CD4-positive, alpha-beta T cell treated with Interleukin-12 subunit alpha and Interleukin-12 subunit beta, for 1 hour (primary cell): Measurements from ENCODE around the gene PPP1R37.

ENCODE experiments used
- DNase-seq: peaks from one replicate; pipeline ENCODE4 v3.0.0-alpha.2; 2020

PPP1R37 gene

GRCh38 chr19:45071969-45072790, 20.8 kb upstream of the PPP1R37 start:
- DNase-seq, result no peak

GRCh38 chr19:45074744-45075300, 18.2 kb upstream of the PPP1R37 start:
- DNase-seq, result no peak

GRCh38 chr19:45075301-45076028, 17.5 kb upstream of the PPP1R37 start:
- peak; percentile 55 for DNase-seq

- peak; percentile 83 for DNase-seq
These were observed 16.7 kb upstream of the PPP1R37 start, which contains the start of gene ZNF296 for GRCh38 chr19:45076029-45076850. Gene ZNF296, minus strand, starts transcription at chr19:45076478. Its CDS starts 105 bp downstream, at chr19:45076373.

- DNase-seq, result no peak
These were observed 15.9 kb upstream of the PPP1R37 start for GRCh38 chr19:45076851-45077730.

GRCh38 chr19:45078390-45079062, 14.5 kb upstream of the PPP1R37 start:
- DNase-seq, result no peak

GRCh38 chr19:45079063-45079910, 13.7 kb upstream of the PPP1R37 start, which contains the start of gene GEMIN7:
Gene GEMIN7, plus strand, starts transcription at chr19:45079260. Its CDS starts 10,855 bp downstream, at chr19:45090115.
- peak; percentile 82 for DNase-seq

- no peak for DNase-seq
These were observed 13.0 kb upstream of the PPP1R37 start for GRCh38 chr19:45079911-45080370.

GRCh38 chr19:45082170-45082569, 10.8 kb upstream of the PPP1R37 start:
- DNase-seq, result no peak

GRCh38 chr19:45086480-45086879, 6.5 kb upstream of the PPP1R37 start:
- no peak for DNase-seq

GRCh38 chr19:45087531-45087930, 5.4 kb upstream of the PPP1R37 start:
- DNase-seq, result peak; percentile 83

GRCh38 chr19:45090034-45090433, 2.9 kb upstream of the PPP1R37 start:
- no peak for DNase-seq

- DNase-seq, result no peak
These were observed 2.4 kb upstream of the PPP1R37 start for GRCh38 chr19:45090606-45091005.

GRCh38 chr19:45091031-45091923, 1.7 kb upstream of the PPP1R37 start:
- DNase-seq, result peak; percentile 98

- DNase-seq, result no peak
These were observed 1.2 kb downstream of the PPP1R37 start for GRCh38 chr19:45094137-45094536.

- no peak for DNase-seq
These were observed 1.7 kb downstream of the PPP1R37 start for GRCh38 chr19:45094707-45095106.

- no peak for DNase-seq
These were observed 2.8 kb downstream of the PPP1R37 start for GRCh38 chr19:45095496-45096413.

- DNase-seq, result no peak
These were observed 3.7 kb downstream of the PPP1R37 start for GRCh38 chr19:45096700-45097099.
